Measurements from ENCODE around the gene GPR75. TPM values are rescaled to one million over a fixed set of nuclear protein-coding genes. Genes with fewer than 3 reads are reported as not detected.
"Not testable (repeated sequence)": the region's sequence is repeated elsewhere in the genome, so short reads cannot be mapped to it uniquely, and the experiment has no call there.

Gene GPR75
- total RNA-seq, 4 donors from 2014 or later, result 2.5 to 7.4 (median 4.4) TPM

- Histone ChIP-seq H3K27me3 (no peaks in the 10 kb centered on the region), H3K4me1 (no peaks in the 10 kb centered on the region), H3K27ac (no peak overlapping the region), H3K9me3 (no peaks in the 10 kb centered on the region), H3K36me3 (no peaks in the 10 kb centered on the region), H3K4me3 (no peak overlapping the region)
- TF ChIP-seq EP300 (IDR thresholded peaks at IDR 0.05; ENCODE audit: low read depth) (no peak), POLR2AphosphoS5 (IDR thresholded peaks at IDR 0.05) (no peak), POLR2A (IDR thresholded peaks at IDR 0.05) (no peak)
- TF ChIP-seq, protein P1, sequence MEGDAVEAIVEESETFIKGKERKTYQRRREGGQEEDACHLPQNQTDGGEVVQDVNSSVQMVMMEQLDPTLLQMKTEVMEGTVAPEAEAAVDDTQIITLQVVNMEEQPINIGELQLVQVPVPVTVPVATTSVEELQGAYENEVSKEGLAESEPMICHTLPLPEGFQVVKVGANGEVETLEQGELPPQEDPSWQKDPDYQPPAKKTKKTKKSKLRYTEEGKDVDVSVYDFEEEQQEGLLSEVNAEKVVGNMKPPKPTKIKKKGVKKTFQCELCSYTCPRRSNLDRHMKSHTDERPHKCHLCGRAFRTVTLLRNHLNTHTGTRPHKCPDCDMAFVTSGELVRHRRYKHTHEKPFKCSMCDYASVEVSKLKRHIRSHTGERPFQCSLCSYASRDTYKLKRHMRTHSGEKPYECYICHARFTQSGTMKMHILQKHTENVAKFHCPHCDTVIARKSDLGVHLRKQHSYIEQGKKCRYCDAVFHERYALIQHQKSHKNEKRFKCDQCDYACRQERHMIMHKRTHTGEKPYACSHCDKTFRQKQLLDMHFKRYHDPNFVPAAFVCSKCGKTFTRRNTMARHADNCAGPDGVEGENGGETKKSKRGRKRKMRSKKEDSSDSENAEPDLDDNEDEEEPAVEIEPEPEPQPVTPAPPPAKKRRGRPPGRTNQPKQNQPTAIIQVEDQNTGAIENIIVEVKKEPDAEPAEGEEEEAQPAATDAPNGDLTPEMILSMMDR (IDR thresholded peaks at IDR 0.05), result no peak
- DNase-seq, result no peak
- intact Hi-C loops (cut with DNase I; ENCODE audit: low total_unique reads), result no loop called here
- in situ Hi-C loops (cut with MboI; ENCODE audit: low pct_ligation_motif_present in 1 of 4, low pct_unique_long_range_greater_than_20kb in 1 of 4, low sequenced_read_pairs in 3 of 4), result no loop called here
- 90 to 100% methylated on average over 1 to 2 of the region's 2 CpGs for WGBS, 2 donors (ENCODE audit: low coverage in 1 of 2)
Observed at GRCh38 chr2:53848062-53848461, 11.7 kb downstream of the GPR75 start.

DNA sequence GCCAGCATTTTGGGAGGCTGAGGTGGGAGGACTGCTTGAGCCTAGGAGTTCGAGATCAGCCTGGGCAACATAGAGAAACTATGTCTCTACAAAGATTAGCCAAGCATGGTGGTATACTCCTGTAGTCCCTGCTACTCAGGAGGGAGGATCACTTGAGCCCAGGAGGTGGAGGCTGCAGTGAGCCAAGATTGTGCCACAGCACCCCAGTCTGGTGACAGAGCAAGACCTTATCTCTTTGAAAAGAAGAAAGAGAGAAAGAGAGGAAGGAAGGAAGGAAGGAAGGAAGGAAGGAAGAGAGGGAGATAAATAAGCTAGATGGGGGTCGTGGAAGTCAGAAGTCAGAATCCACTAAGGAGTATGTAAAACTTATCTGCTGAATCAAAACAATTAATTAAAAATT is 16.2 kb downstream of the GPR75 start:
- WGBS, 2 donors (ENCODE audit: low coverage in 1 of 2), result 53 to 61% methylated on average over 2 of the region's 2 CpGs
- in situ Hi-C loops (cut with MboI; ENCODE audit: low pct_ligation_motif_present in 1 of 4, low pct_unique_long_range_greater_than_20kb in 1 of 4, low sequenced_read_pairs in 3 of 4), result no loop called here
- TF ChIP-seq EP300 (IDR thresholded peaks at IDR 0.05; ENCODE audit: low read depth) (no peak), POLR2A (IDR thresholded peaks at IDR 0.05) (no peak)
- TF ChIP-seq, protein P1 (IDR thresholded peaks at IDR 0.05), result no peak
- no peaks in the 10 kb centered on the region for H3K9me3 ChIP-seq
- H3K4me3 ChIP-seq, result no peak overlapping the region
- DNase-seq, result no peak
- H3K27me3 ChIP-seq, result no peaks in the 10 kb centered on the region
- no peak overlapping the region for H3K27ac ChIP-seq
- H3K4me1 ChIP-seq, result no peaks in the 10 kb centered on the region
- intact Hi-C loops (cut with DNase I; ENCODE audit: low total_unique reads), result no loop called here
- H3K36me3 ChIP-seq, result no peaks in the 10 kb centered on the region

GRCh38 chr2:53842891-53843290 is 16.9 kb downstream of the GPR75 start:
- no peak overlapping the region for H3K27ac ChIP-seq
- in situ Hi-C loops (cut with MboI; ENCODE audit: low pct_ligation_motif_present in 1 of 4, low pct_unique_long_range_greater_than_20kb in 1 of 4, low sequenced_read_pairs in 3 of 4), result no loop called here
- TF ChIP-seq, protein P1 (IDR thresholded peaks at IDR 0.05), result no peak
- TF ChIP-seq POLR2A (IDR thresholded peaks at IDR 0.05) (no peak), EP300 (IDR thresholded peaks at IDR 0.05; ENCODE audit: low read depth) (no peak), POLR2AphosphoS5 (IDR thresholded peaks at IDR 0.05) (no peak)

DNA sequence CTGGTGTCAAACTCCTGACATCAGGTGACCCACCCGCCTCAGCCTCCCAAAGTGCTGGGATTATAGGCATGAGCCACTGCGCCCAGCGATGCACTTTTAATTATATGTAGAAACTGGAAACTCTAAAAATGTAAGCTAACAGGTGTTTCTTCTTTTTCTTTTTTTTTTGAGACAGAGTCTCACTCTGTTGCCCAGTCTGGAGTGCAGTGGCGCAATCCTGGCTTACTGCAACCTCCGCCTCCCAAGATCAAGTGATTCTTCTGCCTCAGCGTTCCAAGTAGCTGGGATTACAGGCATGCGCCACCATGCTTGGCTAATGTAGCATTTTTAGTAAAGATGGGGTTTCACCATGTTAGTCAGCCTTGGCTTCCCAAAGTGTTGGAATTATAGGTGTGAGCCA is 18.1 kb downstream of the GPR75 start:
- DNase-seq; in situ Hi-C loops (cut with MboI; ENCODE audit: low pct_ligation_motif_present in 1 of 4, low pct_unique_long_range_greater_than_20kb in 1 of 4, low sequenced_read_pairs in 3 of 4); H3K4me3 ChIP-seq; H3K9me3 ChIP-seq; H3K4me1 ChIP-seq; H3K36me3 ChIP-seq; intact Hi-C loops (cut with DNase I; ENCODE audit: low total_unique reads); H3K27me3 ChIP-seq; H3K27ac ChIP-seq: not testable (repeated sequence)
- WGBS, 2 donors (ENCODE audit: low coverage in 1 of 2), result 87 to 95% methylated on average over 4 to 7 of the region's 7 CpGs

More at GRCh38 chr2:53842891-53843290, 16.9 kb downstream of the GPR75 start:
- no peak overlapping the region for H3K4me3 ChIP-seq
- H3K27me3 ChIP-seq, result no peaks in the 10 kb centered on the region
- intact Hi-C loops (cut with DNase I; ENCODE audit: low total_unique reads), result no loop called here
- H3K9me3 ChIP-seq, result no peaks in the 10 kb centered on the region
- H3K4me1 ChIP-seq, result no peaks in the 10 kb centered on the region
- H3K36me3 ChIP-seq, result no peaks in the 10 kb centered on the region
- 56 to 82% methylated on average over 3 of the region's 3 CpGs for WGBS, 2 donors (ENCODE audit: low coverage in 1 of 2)
- no peak for DNase-seq

DNA sequence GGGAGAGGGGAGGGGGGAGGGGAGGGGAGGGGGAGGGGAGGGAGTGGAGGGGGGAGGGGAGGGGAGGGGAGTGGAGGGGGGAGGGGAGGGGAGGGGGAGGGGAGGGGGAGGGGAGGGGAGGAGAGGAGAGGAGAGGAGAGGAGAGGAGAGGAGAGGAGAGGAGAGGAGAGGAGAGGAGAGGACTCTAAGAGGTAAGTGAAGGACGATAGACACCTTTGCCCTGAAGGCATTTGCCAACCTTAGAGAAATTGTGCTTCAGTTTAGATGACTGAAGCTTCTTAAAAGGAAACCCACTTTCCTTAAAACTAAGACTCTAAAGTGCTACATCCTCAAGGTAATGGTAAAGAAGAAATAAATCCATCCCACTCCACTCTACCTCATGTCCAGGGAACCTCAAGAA is 19.2 kb downstream of the GPR75 start:
- H3K4me1 ChIP-seq, result no peaks in the 10 kb centered on the region
- no peak for DNase-seq
- no peaks in the 10 kb centered on the region for H3K36me3 ChIP-seq
- H3K4me3 ChIP-seq, result no peak overlapping the region
- no peaks in the 10 kb centered on the region for H3K9me3 ChIP-seq
- 68% methylated on average over 1 of the region's 1 CpG; no CpG with 5 or more reads in 1 of the 2 donors for WGBS, 2 donors (ENCODE audit: low coverage in 1 of 2)
- no peak for TF ChIP-seq EP300 (IDR thresholded peaks at IDR 0.05; ENCODE audit: low read depth)
- in situ Hi-C loops (cut with MboI; ENCODE audit: low pct_ligation_motif_present in 1 of 4, low pct_unique_long_range_greater_than_20kb in 1 of 4, low sequenced_read_pairs in 3 of 4), result no loop called here
- no peaks in the 10 kb centered on the region for H3K27me3 ChIP-seq
- intact Hi-C loops (cut with DNase I; ENCODE audit: low total_unique reads), result no loop called here
- no peak overlapping the region for H3K27ac ChIP-seq

DNA sequence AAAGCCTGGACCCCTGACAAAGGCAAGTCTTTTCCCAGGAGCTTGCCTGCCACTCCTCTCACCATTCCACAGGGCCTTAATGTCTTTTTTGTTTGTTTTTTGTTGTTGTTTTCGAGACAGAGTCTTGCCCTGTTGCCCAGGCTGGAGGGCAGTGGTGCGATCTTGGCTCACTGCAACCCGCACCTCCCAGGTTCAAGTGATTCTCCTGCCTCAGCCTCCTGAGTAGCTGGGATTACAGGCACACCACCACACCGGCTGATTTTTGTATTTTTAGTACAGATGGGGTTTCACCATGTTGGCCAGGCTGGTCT is 29.8 kb downstream of the GPR75 start:
- DNase-seq; H3K36me3 ChIP-seq; intact Hi-C loops (cut with DNase I; ENCODE audit: low total_unique reads); H3K27me3 ChIP-seq; in situ Hi-C loops (cut with MboI; ENCODE audit: low pct_ligation_motif_present in 1 of 4, low pct_unique_long_range_greater_than_20kb in 1 of 4, low sequenced_read_pairs in 3 of 4); H3K4me1 ChIP-seq; H3K9me3 ChIP-seq; H3K27ac ChIP-seq; H3K4me3 ChIP-seq: not testable (repeated sequence)
- 91% methylated on average over 4 of the region's 4 CpGs; no CpG with 5 or more reads in 1 of the 2 donors for WGBS, 2 donors (ENCODE audit: low coverage in 1 of 2)

Data from transverse colon (tissue), 4 donors.